AG09309 (cell line): Measurements from ENCODE around the gene RHPN2.
"Not testable (repeated sequence)": the region's sequence is repeated elsewhere in the genome, so short reads cannot be mapped to it uniquely, and the experiment has no call there.

Experiments used
- DNase-seq: peaks from one replicate; pipeline ENCODE4 v3.0.0-alpha.2; 2010; ENCODE audit warnings: low read depth
- H3K4me3 ChIP-seq: 2 replicates; pipeline ENCODE4 v1.5.1; 2011; ENCODE audit warnings: mild to moderate bottlenecking, low read depth, low read length, moderate library complexity; ENCODE audit not compliant: control insufficient read depth
- TF ChIP-seq, protein P1 (sequence below): IDR thresholded peaks from 2 replicates; pipeline ENCODE4 v1.5.1; 2011; ENCODE audit warnings: mild to moderate bottlenecking, low read depth, low read length, inconsistent platforms; ENCODE audit not compliant: insufficient read depth, control insufficient read depth; ENCODE audit errors: missing control alignments

Gene RHPN2

DNA sequence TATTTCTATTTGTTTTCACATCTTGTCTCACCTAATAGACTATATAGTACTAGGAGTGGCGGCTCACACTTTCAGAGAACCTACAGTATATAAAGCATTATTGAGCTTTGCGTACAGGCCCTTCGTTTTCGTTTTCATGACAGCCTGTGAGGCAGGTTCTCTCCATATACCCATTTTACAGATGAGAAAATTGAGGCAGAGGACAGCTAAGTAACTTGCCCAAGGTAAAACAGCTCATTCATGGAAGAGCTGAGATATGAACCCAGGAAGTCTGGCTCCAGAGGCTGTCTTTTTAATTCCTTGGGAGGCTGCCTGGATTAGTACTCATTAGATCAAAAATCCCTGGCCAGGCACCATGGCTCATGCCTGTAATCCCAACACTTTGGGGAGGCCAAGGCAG, 63.8 kb downstream of the RHPN2 start:
- TF ChIP-seq, protein P1, sequence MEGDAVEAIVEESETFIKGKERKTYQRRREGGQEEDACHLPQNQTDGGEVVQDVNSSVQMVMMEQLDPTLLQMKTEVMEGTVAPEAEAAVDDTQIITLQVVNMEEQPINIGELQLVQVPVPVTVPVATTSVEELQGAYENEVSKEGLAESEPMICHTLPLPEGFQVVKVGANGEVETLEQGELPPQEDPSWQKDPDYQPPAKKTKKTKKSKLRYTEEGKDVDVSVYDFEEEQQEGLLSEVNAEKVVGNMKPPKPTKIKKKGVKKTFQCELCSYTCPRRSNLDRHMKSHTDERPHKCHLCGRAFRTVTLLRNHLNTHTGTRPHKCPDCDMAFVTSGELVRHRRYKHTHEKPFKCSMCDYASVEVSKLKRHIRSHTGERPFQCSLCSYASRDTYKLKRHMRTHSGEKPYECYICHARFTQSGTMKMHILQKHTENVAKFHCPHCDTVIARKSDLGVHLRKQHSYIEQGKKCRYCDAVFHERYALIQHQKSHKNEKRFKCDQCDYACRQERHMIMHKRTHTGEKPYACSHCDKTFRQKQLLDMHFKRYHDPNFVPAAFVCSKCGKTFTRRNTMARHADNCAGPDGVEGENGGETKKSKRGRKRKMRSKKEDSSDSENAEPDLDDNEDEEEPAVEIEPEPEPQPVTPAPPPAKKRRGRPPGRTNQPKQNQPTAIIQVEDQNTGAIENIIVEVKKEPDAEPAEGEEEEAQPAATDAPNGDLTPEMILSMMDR, result no peak
- no peak overlapping the region for H3K4me3 ChIP-seq
- no peak for DNase-seq

DNA sequence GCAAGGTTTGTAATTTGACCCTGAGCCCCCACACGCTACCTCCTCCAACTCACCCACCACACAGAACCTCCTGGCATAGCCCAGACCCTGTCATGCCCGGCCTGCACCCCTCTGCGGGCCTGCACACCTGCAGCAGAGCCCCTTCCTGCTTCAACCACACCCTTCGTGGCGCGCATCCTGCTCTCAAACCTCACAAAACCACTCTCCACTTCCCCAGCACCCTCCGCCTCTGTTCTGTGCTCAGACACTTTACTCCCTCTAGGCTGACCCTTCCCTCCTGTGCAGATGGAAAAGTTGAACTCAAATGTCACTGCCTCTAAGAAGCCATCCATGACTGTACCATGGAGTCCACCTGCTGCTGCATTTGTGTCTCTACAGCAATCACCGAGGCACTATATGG, 64.2 kb downstream of the RHPN2 start:
- TF ChIP-seq, protein P1, result no peak
- H3K4me3 ChIP-seq, result no peak overlapping the region
- no peak for DNase-seq

DNA sequence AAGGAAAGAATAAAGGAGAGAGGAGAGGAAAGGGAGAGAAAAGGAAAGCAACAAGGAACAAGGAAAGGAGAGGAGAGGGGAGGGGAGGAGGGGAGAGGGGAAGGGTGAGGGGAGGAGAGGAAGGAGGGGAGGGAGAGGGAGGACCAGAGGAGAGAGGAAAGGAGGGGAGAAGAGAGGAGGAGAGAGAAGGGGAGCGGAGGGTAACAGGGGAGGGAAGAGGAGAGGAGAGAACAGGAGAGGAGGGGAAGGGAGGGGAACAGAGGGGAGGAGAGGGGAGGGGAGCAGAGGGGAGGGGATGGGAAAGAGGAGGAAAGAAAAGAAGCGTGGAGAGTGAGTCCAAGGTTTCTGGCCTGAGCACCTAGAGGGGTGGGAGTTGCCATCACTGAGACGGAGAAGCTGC, 66.0 kb downstream of the RHPN2 start:
- DNase-seq, result no peak
- TF ChIP-seq, protein P1, result no peak
- no peak overlapping the region for H3K4me3 ChIP-seq

DNA sequence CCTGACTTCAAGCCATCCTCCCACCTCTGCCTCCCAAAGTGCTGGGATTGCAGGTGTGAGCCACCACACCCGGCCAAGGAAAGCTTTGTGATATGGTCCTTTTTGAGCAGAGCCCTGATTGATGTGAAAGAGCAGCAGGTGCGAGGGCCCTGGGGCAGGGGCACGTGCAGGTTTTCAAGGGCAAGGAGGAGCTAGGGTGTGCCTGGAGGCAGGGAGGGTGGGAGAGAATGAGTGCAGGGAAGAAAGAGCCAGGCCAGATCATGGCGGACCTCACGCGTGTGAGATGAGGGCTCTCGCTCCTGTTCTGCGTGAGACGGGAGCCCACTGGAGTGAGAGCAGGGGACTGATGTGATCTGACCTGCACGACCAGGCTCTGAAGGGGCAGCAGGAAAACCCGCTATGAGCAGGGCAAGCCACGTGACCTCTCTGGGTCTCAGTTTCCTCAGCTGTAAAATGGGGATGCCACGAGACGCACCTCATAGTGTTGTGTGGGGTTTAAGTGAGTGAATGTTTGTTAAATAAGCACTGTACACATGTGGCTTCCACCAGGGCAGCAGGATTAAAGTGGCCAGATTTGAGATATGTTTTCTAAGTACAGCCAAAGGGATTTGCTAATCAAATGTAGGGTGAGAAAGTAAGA, 66.9 kb downstream of the RHPN2 start:
- no peak overlapping the region for H3K4me3 ChIP-seq
- no peak for DNase-seq

DNA sequence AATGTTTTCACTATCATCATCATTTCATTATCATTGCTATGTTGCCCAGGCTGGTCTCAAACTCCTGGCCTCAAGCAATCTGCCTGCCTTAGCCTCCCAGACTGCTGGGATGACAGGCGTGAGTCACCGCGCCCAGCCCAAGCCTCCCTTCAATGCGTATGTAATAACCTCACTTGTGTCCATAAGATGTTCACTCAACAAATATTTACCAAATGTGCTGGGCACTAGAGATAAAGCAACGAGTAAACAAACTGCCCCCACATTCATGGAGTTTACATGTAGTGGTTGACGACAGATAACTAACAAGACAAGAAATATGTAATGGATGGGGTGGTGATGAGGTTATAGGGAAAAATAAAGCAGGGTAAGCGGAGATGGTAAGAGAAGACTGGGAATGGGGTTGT, 67.6 kb downstream of the RHPN2 start:
- H3K4me3 ChIP-seq, DNase-seq: not testable (repeated sequence)

More for the DNA sequence above, 66.9 kb downstream of the RHPN2 start:
- TF ChIP-seq, protein P1, result no peak

DNA sequence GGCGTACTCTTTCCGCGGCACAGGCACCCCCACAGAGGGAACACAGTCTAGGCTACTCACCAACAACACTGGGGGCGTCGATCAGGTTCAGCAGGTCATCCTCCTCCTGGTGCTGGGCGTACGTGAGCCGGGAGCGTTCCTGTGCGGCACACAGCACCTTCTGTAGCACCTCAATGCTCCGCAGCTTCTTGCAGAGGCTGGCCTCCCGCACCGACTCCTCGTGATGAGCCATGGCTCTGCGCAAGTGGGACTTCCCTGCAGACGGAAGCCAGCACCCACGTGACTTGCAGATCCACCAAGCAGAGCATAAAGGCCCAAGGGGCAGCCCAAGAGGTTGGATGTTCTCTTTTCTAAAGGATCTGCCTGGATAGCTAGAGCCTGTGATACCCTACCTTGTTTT, 68.7 kb downstream of the RHPN2 start:
- not testable (repeated sequence) for H3K4me3 ChIP-seq, DNase-seq

DNA sequence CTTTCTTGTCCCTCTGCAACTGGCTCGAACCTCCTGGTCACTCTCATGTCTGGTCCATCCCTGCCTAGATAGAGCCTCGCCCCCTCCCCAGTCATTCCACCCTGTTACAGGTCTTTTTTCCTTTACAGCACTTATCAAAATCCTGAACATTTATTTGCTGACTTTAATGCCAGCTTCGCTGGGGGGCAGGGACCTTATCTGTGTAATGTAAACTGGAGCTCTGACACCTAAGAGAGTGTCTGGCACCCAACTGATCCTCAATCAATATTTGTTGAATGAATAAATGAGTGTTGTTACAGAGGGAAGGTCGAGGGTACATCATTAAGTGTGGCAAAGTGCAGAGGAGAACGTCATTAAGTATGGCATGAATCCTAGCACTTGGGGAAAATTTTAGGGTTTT, 76.0 kb downstream of the RHPN2 start:
- TF ChIP-seq, protein P1, result no peak
- no peak overlapping the region for H3K4me3 ChIP-seq
- DNase-seq, result no peak

DNA sequence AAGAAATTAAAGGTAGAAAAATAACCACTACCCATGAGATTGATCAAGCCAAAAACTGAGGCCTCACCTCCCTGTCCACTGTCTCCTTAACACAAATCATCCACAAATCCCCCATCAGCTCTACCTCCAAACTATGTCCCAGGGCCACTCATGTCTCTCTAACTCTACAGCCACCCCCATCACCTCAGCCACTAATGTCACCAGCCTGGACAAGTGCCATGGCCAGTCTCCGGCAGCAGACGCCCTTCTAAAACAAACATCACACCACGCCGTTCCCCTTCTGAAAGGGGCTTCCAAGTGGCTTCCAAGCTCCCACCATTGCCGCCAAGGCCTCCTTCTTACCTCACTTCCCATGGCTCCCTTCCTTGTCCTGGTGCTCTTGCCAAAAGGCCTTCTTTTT, 76.4 kb downstream of the RHPN2 start:
- H3K4me3 ChIP-seq, DNase-seq: not testable (repeated sequence)

DNA sequence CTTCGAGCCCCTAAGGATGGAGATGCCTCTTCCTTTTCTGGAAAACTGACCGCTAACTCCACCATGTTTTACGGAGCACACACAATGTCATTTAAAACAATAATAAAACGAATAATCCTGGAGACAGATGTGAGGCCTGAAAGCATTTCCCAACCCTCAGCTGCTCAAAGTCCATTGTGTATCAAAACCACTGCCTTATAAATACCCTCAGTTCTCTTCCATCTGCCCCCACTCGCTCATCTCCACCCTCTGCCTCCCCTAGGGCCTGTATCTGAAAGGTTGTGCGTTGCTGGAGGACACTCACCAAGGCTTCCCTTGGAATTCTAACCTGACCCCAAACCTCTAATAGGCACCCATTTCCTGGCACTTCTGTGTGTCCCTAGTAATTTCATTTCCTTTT, 82.2 kb downstream of the RHPN2 start:
- DNase-seq, H3K4me3 ChIP-seq: not testable (repeated sequence)

DNA sequence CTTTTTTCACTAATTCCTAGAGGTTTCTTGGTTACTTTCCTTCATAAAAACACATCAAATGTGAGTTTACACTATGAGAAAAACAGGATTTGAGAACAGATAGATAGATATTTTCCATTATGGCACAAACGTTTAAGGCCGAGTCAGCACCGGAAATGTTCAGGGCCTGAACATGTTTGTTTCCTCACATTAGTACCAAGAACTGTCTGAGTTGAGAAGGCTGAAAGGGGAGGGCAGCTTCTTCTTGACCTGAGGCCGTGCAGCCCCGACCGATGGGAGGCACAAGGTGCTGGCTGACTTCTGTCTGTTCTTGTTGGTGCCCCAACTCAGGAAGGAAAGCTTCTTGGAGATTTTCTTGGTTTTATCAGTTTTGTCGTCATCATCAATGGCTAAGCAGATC, 84.9 kb downstream of the RHPN2 start:
- not testable (repeated sequence) for H3K4me3 ChIP-seq, DNase-seq

DNA sequence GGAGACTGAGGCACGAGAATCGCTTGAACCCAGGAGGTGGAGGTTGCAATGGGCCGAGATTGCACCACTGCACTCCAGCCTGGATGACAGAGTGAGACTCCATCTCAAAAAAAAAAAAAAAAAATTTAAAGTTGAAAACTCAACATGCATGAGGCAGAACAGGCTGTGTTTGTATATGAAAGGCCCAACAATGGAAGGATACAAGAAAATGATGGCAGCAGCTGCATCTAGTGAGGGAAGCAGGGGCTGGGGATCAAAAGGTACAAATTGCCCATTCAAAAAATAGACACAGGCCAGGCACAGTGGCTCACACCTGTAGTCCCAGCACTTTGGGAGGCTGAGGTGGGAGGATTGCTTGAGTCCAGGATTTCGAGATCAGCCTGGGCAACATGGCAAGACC, 86.9 kb downstream of the RHPN2 start:
- H3K4me3 ChIP-seq, DNase-seq: not testable (repeated sequence)
